ENCODE data around the gene RTKN.
"Not testable (repeated sequence)": the region's sequence is repeated elsewhere in the genome, so short reads cannot be mapped to it uniquely, and the experiment has no call there.

- TF ChIP-seq CTCF (conservative IDR thresholded peaks at IDR 0.05; ENCODE audit: low read depth, low read length); EZH2 (IDR thresholded peaks at IDR 0.05; ENCODE audit: borderline replicate concordance, low read depth, low read length, poor library complexity, severe bottlenecking): not testable (repeated sequence)
Observed at GRCh38 chr2:74420443-74421103, 21.2 kb downstream of the RTKN start.

All from A673 (cell line).